IMR-90 (cell line): Measurements from ENCODE around the gene NANS. TPM values are rescaled to one million over a fixed set of nuclear protein-coding genes. Genes with fewer than 3 reads are reported as not detected.

Experiments used
- ATAC-seq: fragments of 200-7000 bp; cut with Tn5 transposase; 2 replicates; pipeline ENCODE4 v1.9.1; 2020; ENCODE audit warnings: low read depth, mild to moderate bottlenecking, moderate library complexity
- BruUV-seq: library from RNA; stranded (reverse); fragments of 400-500 nt; replicated peaks from 2 replicates; lab custom pipeline; 2021; lab: Mats Ljungman, UMichigan
- CTCF ChIA-PET: fragments of 300-600 bp; formaldehyde crosslinking; extraction: SDS; loops from one replicate; lab custom pipeline; 2021; ENCODE audit warnings: antibody characterized with exemption; lab: Yijun Ruan, JAX
- POLR2A ChIA-PET: fragments of 300-600 bp; sonication (Branson Sonifier 250); formaldehyde crosslinking; loops from one replicate; lab custom pipeline; 2022; ENCODE audit warnings: antibody characterized with exemption; ENCODE audit not compliant: unreplicated experiment; lab: Charles Lee
- DNase-seq: peaks from one replicate; pipeline ENCODE4 v3.0.0; 2013
- H2AFZ ChIP-seq: replicated peaks from 2 replicates; pipeline ENCODE3; 2013; ENCODE audit warnings: low read length, mild to moderate bottlenecking; ENCODE audit not compliant: poor library complexity
- H2AK5ac ChIP-seq: 2 replicates; pipeline ENCODE4 v1.6.1; 2013; ENCODE audit warnings: low read depth, low read length, inconsistent platforms
- H2AK9ac ChIP-seq: replicated peaks from 2 replicates; pipeline ENCODE3; 2013; ENCODE audit warnings: mild to moderate bottlenecking, low read depth, low read length, moderate library complexity; ENCODE audit not compliant: poor library complexity
- H2BK120ac ChIP-seq: 2 replicates; pipeline ENCODE4 v1.6.1; 2013; ENCODE audit warnings: low read depth, low read length, inconsistent platforms
- H2BK15ac ChIP-seq: 3 replicates; pipeline ENCODE4 v1.6.1; 2013; ENCODE audit warnings: low read depth, low read length, inconsistent platforms
- H2BK20ac ChIP-seq: 2 replicates; pipeline ENCODE4 v1.6.1; 2013; ENCODE audit warnings: low read depth, mild to moderate bottlenecking, inconsistent platforms, low read length, moderate library complexity
- H2BK5ac ChIP-seq: 2 replicates; pipeline ENCODE4 v1.6.1; 2013; ENCODE audit warnings: mild to moderate bottlenecking, low read depth, low read length, inconsistent platforms; ENCODE audit not compliant: poor library complexity, severe bottlenecking
- H3K14ac ChIP-seq: replicated peaks from 2 replicates; pipeline ENCODE4 v1.6.1; 2013; ENCODE audit warnings: low read depth, low read length, inconsistent platforms
- H3K18ac ChIP-seq: 2 replicates; pipeline ENCODE4 v1.6.1; 2013; ENCODE audit warnings: low read depth, low read length, control low read depth
- H3K23ac ChIP-seq: 2 replicates; pipeline ENCODE4 v1.6.1; 2013; ENCODE audit warnings: low read depth, low read length, inconsistent platforms
- H3K27ac ChIP-seq: 2 replicates; pipeline ENCODE4 v1.5.1; 2013; ENCODE audit warnings: mild to moderate bottlenecking, control low read depth, low read length; ENCODE audit not compliant: insufficient read depth
- H3K27me3 ChIP-seq: 2 replicates; pipeline ENCODE4 v1.6.1; 2013; ENCODE audit warnings: low read length; ENCODE audit not compliant: control insufficient read depth, insufficient read depth
- H3K36me3 ChIP-seq: 2 replicates; pipeline ENCODE4 v1.6.1; 2013; ENCODE audit warnings: low read length, mixed read lengths; ENCODE audit not compliant: control insufficient read depth, insufficient read depth
- H3K4ac ChIP-seq: 2 replicates; pipeline ENCODE4 v1.6.1; 2013; ENCODE audit warnings: low read depth, low read length, inconsistent platforms
- H3K4me1 ChIP-seq: 2 replicates; pipeline ENCODE4 v1.6.1; 2013; ENCODE audit warnings: low read length, mixed read lengths; ENCODE audit not compliant: control insufficient read depth, insufficient read depth
- H3K4me2 ChIP-seq: 2 replicates; pipeline ENCODE4 v1.6.1; 2013; ENCODE audit warnings: low read depth, mild to moderate bottlenecking, control low read depth, low read length, moderate library complexity
- H3K4me3 ChIP-seq: 2 replicates; pipeline ENCODE4 v1.5.1; 2013; ENCODE audit warnings: low read depth, mild to moderate bottlenecking, control low read depth, low read length, moderate library complexity; ENCODE audit not compliant: insufficient read depth
- H3K56ac ChIP-seq: 2 replicates; pipeline ENCODE4 v1.6.1; 2013; ENCODE audit warnings: low read length, inconsistent platforms; ENCODE audit not compliant: insufficient read depth; ENCODE audit errors: extremely low read depth
- H3K79me1 ChIP-seq, 2 experiments: 2 replicates each; pipeline ENCODE4 v1.6.1; 2013; ENCODE audit warnings: low read length in 2 of 2, inconsistent platforms in 1 of 2, low read depth in 1 of 2
- H3K9ac ChIP-seq: 2 replicates; pipeline ENCODE4 v1.6.1; 2013; ENCODE audit warnings: low read depth, low read length, control low read depth
- H3K9me1 ChIP-seq: 2 replicates; pipeline ENCODE4 v1.6.1; 2013; ENCODE audit warnings: low read length, inconsistent platforms; ENCODE audit not compliant: insufficient read depth
- H3K9me3 ChIP-seq: 2 replicates; pipeline ENCODE4 v1.6.1; 2013; ENCODE audit warnings: low read length; ENCODE audit not compliant: control insufficient read depth, insufficient read depth
- H4K20me1 ChIP-seq: 2 replicates; pipeline ENCODE4 v1.6.1; 2013; ENCODE audit warnings: low read length, inconsistent platforms; ENCODE audit not compliant: insufficient read depth
- H4K5ac ChIP-seq: 2 replicates; pipeline ENCODE4 v1.6.1; 2013; ENCODE audit warnings: mild to moderate bottlenecking, low read depth, low read length, control low read depth
- H4K8ac ChIP-seq, 2 experiments: 2 replicates each; pipeline ENCODE4 v1.6.1; 2013; ENCODE audit warnings: low read depth in 2 of 2, low read length in 2 of 2, control low read depth in 1 of 2, inconsistent platforms in 1 of 2
- H4K91ac ChIP-seq: 2 replicates; pipeline ENCODE4 v1.6.1; 2013; ENCODE audit warnings: low read depth, low read length, inconsistent platforms; ENCODE audit not compliant: insufficient read depth
- CHD1 ChIP-seq: IDR thresholded peaks from 2 replicates; pipeline ENCODE4 v1.6.1; 2012; ENCODE audit warnings: low read depth, low read length, improper control_type of control experiment
- WGBS, 2 experiments: methylation state at CpG; one replicate each; pipeline versions ENCODE4 v1.1.5 to v1.1.7; 2013; ENCODE audit warnings: missing lambda C conversion rate in 2 of 2; ENCODE audit not compliant: insufficient read length in 1 of 2; ENCODE audit errors: extremely low coverage in 2 of 2; 5-methylcytosine and 5-hydroxymethylcytosine counted together
- dilution Hi-C: fragments of 300-500 bp; cut with HindIII; formaldehyde crosslinking; loops from one replicate; pipeline ENCODE4 v1.14.3; 2018; ENCODE audit warnings: low sequenced_read_pairs; ENCODE audit not compliant: unreplicated experiment
- in situ Hi-C: fragments of 300-500 bp; cut with MboI; formaldehyde crosslinking; loops from 3 replicates; pipeline ENCODE4 v1.14.3; 2019; ENCODE audit warnings: low sequenced_read_pairs, inconsistent platforms, mixed read lengths
- intact Hi-C: fragments of 100-400 bp; cut with micrococcal nuclease; formaldehyde crosslinking; loops from 2 replicates; pipeline ENCODE4 v1.10.0; 2022
- polyA plus RNA-seq, 3 experiments: library from polyadenylated mRNA; depleted of rRNA; stranded (reverse); fragments of >200 nt; gene quantifications; 2 replicates each; pipeline ENCODE4 v1.2.3, GENCODE V29; 2012; ENCODE audit warnings: low replicate concordance in 1 of 3
- total RNA-seq: library from RNA; depleted of rRNA; stranded (reverse); fragments of >200 nt; gene quantifications from 2 replicates; pipeline ENCODE4 v1.2.3, GENCODE V29; 2012

NANS gene
- total and polyA plus RNA-seq, 2 of the 4 experiments (the other 2 are of a cell fraction), result 210 to 306 TPM

DNA sequence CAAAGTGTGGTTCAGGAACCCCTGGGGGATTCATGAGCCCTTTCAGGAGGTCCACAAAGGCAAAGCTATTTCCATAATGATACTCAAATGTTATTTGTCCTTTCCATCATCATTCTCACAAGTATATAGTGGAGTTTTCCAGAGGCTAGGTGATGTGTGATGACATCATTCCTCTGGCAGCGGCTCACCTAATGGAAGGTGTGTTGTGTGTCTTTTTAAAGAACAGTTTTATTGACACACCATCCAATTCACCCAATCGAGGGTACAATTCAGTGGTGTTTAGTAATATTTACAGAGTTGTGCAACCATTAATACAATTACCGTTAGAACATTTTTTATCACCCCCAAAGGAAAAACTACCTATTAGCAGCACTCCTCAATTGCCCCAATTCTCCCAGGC lies 9.7 kb downstream of the NANS start:
- intact Hi-C loops, result no loop called here
- Histone ChIP-seq H3K23ac (no peak overlapping the region), H4K5ac (no peak overlapping the region), H2BK120ac (no peak overlapping the region), H2AFZ (no peak overlapping the region), H4K20me1 (peaks cover 8% of the 10 kb centered on the region), H4K8ac (no peak overlapping the region), H3K9me1 (0 out of 2 replicates have a peak, but pooled peaks cover 4% of the 10 kb centered on the region), H2BK15ac (no peak overlapping the region), H3K36me3 (peaks cover 25% of the 10 kb centered on the region), H3K4me2 (no peak overlapping the region), H3K9ac (no peak overlapping the region), H2BK5ac (no peak overlapping the region), H3K79me1 (peaks cover 14 to 58% of the 10 kb centered on the region in 2 experiments), H3K4me1 (0 out of 2 replicates have a peak, but pooled peaks cover 1% of the 10 kb centered on the region), H3K18ac (no peak overlapping the region), H3K56ac (no peak overlapping the region), H2AK5ac (no peak overlapping the region), H3K27ac (no peak overlapping the region), H3K27me3 (no peaks in the 10 kb centered on the region), H3K4me3 (no peak overlapping the region), H2AK9ac (no peak overlapping the region), H3K14ac (no peak overlapping the region), H3K9me3 (no peaks in the 10 kb centered on the region), H4K91ac (no peak overlapping the region), H3K4ac (no peak overlapping the region), H2BK20ac (no peak overlapping the region)
- dilution Hi-C loops, result no loop called here
- TF ChIP-seq CHD1, result no peak
- no CpG with 5 or more reads among the region's 3 CpGs for WGBS, 2 experiments
- BruUV-seq, result no TSS peak
- ATAC-seq (no peak), DNase-seq (no peak)
- CTCF ChIA-PET, result no interaction called here
- POLR2A ChIA-PET, result no interaction called here
- in situ Hi-C loops, result no loop called here
